Activated CD4-positive, alpha-beta T cell treated with anti-CD3 and anti-CD28 coated beads, Interleukin-2, amount 10 ng/mL, durations not matched to agents 24 days and 14 days (primary cell): ENCODE results near the gene PKD2L2. TPM values are rescaled to one million over a fixed set of nuclear protein-coding genes. Genes with fewer than 3 reads are reported as not detected.
A peak's percentile ranks its signal among the peaks of the same experiment; 100 is the strongest.
"Not testable (repeated sequence)": the region's sequence is repeated elsewhere in the genome, so short reads cannot be mapped to it uniquely, and the experiment has no call there.

Experiments
- DNase-seq: peaks from one replicate; pipeline ENCODE4 v3.0.0; 2022
- H3K27ac Mint-ChIP-seq: one replicate; pipeline ENCODE4 v1.8.0; 2022; ENCODE audit warnings: mild to moderate bottlenecking, mixed read lengths
- H3K27me3 Mint-ChIP-seq: one replicate; pipeline ENCODE4 v1.8.0; 2022; ENCODE audit warnings: mixed read lengths
- H3K36me3 Mint-ChIP-seq: one replicate; pipeline ENCODE4 v1.8.0; 2022; ENCODE audit warnings: low read depth, mild to moderate bottlenecking, mixed read lengths
- H3K4me1 Mint-ChIP-seq: one replicate; pipeline ENCODE4 v1.8.0; 2021; ENCODE audit warnings: mixed read lengths
- H3K4me3 Mint-ChIP-seq: one replicate; pipeline ENCODE4 v1.8.0; 2022; ENCODE audit warnings: mild to moderate bottlenecking, moderate library complexity, mixed read lengths
- H3K9me3 Mint-ChIP-seq: one replicate; pipeline ENCODE4 v1.8.0; 2021; ENCODE audit warnings: mixed read lengths
- intact Hi-C: fragments of 100-400 bp; cut with micrococcal nuclease; formaldehyde crosslinking; loops from one replicate; pipeline ENCODE4 v1.15.1; 2023
- total RNA-seq: library from RNA; stranded (reverse); gene quantifications from 2 replicates; pipeline ENCODE4 v1.2.3, GENCODE V29; 2022

The PKD2L2 gene
- not detected in 2 replicates for total RNA-seq

DNA sequence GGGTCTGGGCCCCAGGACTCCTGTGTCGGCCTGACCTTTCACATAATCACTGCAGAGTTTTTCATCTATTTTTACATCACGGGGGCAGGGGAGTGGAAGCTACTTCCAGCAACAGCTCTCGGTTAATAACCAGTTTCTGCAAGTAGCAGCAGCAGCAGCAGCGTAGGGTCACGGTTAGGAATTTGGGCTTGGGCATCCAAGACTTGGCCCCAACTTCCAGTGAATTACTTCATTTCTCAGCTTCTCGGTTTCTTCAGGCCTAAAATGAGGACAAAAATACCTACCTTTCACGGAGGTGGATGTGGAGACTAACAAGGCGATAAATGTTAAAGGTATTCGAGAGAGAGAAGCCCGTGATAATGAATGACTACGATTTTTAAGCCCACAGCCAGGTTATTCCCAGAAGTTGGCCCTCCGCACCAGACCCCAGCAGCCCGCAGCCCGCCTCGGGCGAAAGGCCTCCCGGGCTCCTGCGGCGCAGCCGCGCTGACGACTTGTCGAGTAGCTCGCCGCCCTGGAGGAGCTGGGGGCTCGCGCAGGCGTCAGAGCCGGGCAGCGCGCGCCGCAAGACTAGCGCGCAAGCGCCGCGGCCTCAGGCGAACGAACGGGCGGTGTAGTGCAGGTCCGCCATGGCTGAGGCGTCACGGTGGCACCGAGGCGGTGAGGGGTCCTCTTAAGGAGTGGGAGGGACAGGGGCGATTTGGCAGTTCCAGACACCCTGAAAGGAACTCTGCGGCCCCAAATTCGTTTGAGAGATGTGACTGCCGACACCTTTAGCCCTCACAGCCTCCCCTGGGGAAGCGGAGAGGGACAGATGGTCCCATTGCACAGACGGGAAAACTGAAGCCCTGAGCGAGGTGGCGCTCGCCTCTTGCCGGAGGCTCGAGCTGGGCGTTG is at the start of gene PKD2L2:
Gene PKD2L2 (plus strand): TSS at position 595 of the 897 bp plus-strand sequence. CDS start 35 bp downstream, at position 630.
- intact Hi-C loops, result loop anchor here (2.0 to 5.0 kb wide), 3 partner anchors 108 to 144 kb away; partner anchors contain the start of genes FAM13B and HNRNPA0
- Mint-ChIP-seq H3K27ac (peak within 1 kb of the TSS; percentile 90), H3K36me3 (no peaks in the 10 kb centered on the region), H3K9me3 (peaks cover 5% of the 10 kb centered on the region), H3K4me3 (peak within 1 kb of the TSS; percentile 88), H3K27me3 (peaks cover 4% of the 10 kb centered on the region), H3K4me1 (peaks cover 15% of the 10 kb centered on the region)
- peak; percentile 94 for DNase-seq

DNA sequence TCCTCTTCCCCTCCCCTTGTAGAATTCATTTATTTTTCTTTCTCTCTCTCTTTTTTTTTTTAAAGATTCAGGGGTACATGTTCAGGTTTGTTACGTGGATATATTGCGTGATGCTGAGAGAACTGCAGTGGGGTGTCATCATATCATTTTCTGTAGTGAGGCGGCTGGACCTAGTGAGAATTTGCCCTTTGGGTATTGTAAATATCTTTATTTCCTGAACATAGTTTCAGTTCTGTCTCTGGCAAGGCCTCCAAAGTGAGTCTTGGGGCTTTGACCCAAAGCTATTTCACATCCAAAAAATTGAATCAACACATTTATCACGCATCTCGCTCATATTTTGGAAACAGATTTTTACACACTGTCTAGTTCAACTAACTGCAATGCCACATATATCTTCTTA is 47.0 kb upstream of the PKD2L2 start:
- Mint-ChIP-seq H3K27ac (no peak overlapping the region), H3K36me3 (no peaks in the 10 kb centered on the region), H3K27me3 (peaks cover 4% of the 10 kb centered on the region), H3K4me3 (no peak overlapping the region), H3K4me1 (no peaks in the 10 kb centered on the region), H3K9me3 (no peaks in the 10 kb centered on the region)
- intact Hi-C loops, result no loop called here
- DNase-seq, result no peak

DNA sequence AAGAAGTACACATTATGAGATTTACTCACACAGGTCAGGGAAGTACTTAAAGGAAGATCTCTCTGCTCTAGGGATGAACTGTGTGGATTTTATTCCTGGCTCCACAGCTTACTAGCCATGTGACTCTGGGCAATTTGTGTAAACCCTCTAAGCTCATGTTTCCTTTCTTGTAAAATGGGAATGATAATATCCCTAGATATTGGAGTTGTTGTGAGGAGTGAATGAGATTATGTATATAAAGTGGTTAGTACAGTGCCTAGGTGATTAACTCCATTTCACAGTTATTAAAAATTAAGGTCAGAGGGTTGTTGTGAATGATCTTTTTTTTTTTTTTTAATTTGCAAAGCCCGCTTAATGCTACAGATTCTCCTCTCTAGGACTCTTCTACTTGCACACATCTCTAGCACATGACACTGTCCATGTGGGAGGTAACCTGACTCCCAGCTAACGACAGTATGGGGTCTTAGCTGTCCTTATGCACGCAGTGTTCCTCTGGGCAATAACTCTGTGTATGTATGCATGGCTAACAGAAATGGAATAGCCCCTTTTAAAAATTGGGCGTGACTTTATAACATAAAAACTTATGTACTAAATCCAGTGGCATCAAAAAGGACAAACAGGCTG is 45.5 kb upstream of the PKD2L2 start:
- intact Hi-C loops, result no loop called here
- H3K4me3 Mint-ChIP-seq, result no peak overlapping the region
- no peaks in the 10 kb centered on the region for H3K36me3 Mint-ChIP-seq
- no peaks in the 10 kb centered on the region for H3K4me1 Mint-ChIP-seq
- H3K9me3 Mint-ChIP-seq, result no peaks in the 10 kb centered on the region
- peaks cover 4% of the 10 kb centered on the region for H3K27me3 Mint-ChIP-seq
- no peak overlapping the region for H3K27ac Mint-ChIP-seq
- DNase-seq, result no peak

DNA sequence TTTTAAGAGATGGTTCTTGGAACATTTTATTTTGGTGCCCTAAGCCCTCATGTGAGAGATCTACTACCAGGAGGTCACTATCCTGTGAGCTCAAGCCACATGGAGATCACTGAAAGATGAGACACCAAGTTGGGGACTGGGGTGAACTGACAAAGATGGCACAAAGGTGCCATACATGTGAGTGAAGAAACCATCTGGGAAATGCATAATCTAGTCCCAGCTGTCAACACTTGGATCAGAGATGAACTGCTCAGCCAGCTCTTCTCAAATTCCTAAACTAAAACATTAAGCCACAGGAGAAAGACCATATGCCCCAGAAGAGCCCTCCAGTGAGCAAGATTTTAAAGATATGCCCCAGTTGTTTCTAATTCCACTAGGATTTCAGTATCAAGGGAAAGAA is 43.8 kb upstream of the PKD2L2 start:
- H3K27ac Mint-ChIP-seq, result no peak overlapping the region
- H3K36me3 Mint-ChIP-seq, result no peaks in the 10 kb centered on the region
- no peak overlapping the region for H3K4me3 Mint-ChIP-seq
- H3K27me3 Mint-ChIP-seq, result peaks cover under 1% of the 10 kb centered on the region
- no peak for DNase-seq
- H3K4me1 Mint-ChIP-seq, result no peaks in the 10 kb centered on the region
- no peaks in the 10 kb centered on the region for H3K9me3 Mint-ChIP-seq
- intact Hi-C loops, result no loop called here

DNA sequence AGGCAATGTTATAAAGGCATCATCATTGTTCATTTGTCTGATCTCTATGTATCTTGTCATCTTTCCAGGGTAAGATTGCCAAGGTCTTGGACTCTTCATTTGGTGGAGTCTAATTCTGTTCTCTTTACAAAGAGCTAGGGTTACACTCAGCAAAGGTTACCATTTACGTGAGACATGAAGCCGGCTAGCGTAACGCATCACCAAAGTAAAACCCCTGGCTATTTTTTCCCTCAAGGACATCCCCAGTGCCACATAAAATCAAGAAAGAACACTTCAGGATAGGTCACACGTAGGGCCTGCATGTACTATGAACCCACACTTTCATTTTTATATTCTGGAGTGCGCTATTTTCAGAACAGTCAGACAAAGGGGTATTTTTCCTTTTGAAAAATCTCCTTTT is 41.6 kb upstream of the PKD2L2 start:
- Mint-ChIP-seq H3K27ac (no peak overlapping the region), H3K36me3 (no peaks in the 10 kb centered on the region), H3K27me3 (no peaks in the 10 kb centered on the region), H3K4me3 (no peak overlapping the region), H3K9me3 (no peaks in the 10 kb centered on the region), H3K4me1 (no peaks in the 10 kb centered on the region)
- intact Hi-C loops, result no loop called here
- DNase-seq, result no peak

DNA sequence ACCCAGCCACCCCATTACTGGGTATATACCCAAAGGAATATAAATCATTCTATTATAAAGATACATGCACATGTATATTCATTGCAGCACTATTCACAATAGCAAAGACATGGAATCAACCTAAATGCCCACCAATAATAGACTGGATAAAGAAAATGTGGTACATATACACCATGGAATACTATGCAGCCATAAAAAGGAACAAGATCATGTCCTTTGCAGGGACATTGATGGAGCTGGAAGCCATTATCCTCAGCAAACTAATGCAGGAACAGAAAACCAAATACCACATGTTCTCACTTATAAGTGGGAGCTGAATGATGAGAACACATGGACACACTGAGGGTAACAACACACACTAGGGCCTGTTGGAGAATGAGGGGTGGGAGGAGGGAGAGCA is 36.1 kb upstream of the PKD2L2 start:
- H3K36me3 Mint-ChIP-seq, intact Hi-C loops, DNase-seq, H3K4me1 Mint-ChIP-seq, H3K27me3 Mint-ChIP-seq, H3K9me3 Mint-ChIP-seq, H3K27ac Mint-ChIP-seq, H3K4me3 Mint-ChIP-seq: not testable (repeated sequence)

DNA sequence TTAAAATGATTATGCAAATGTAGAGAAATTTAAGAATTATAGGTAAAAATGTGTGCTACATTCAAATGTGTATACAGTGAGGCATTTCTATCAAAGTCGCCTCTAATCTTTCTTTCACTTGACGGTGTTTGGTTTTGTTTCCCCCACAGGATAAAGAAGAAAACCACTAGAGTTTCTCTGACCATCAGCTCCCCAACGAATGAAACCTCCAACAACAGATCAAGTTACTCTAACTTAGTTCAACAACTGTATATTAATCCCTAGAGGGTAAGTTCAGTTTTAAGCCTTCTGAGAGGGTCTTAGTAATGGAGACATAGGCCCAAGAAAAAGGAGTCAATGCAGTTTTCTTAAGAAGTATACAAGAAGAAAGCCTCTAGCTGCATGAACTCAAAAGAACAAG is 33.1 kb upstream of the PKD2L2 start:
- peaks cover 2% of the 10 kb centered on the region for H3K27me3 Mint-ChIP-seq

DNA sequence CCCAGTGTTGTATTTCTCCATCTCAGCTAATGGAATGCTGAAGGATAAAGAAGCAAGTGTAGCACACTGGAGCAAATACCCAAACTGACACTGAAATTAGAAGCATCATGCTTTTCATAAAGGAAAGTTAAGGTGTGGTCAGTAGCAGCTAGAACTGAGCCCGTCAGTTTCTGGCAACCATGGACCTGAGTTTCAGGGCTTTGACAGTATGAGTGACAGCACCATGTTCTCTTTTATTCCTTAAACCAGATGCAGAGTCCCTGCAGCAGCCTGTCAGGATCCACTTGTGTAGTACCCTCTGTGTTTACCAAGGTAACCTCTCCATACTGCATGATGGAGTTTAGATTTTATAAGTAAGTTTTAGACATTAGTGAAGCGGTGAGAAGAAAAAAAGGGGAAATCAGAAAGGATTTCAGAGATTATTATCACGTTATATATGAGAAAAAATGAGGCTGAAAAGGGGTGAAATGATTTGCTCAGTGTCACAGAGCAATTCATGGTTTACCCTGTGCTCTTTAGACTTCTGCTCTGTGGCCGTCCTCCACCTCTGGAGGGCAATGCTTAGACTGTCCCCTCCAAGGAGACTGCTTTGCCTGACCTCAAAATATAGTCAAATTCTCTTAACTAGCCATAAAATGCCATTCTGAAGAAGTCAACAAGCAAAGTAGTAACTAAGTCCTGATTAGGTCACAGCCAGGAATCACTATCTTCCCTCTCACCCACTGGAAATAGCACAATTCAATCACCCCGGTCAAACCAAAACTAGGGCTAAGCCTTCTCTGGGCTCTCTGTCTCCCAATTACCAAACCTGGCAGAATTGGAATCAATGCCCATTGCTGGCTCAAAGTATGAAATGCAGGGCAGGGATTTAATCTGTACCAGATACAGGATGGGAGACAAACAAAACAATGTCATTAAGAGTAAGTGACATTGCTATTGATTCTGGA is 32.1 kb upstream of the PKD2L2 start:
- Mint-ChIP-seq H3K27me3 (peaks cover 2% of the 10 kb centered on the region), H3K9me3 (no peaks in the 10 kb centered on the region), H3K27ac (no peak overlapping the region), H3K4me1 (peaks cover 8% of the 10 kb centered on the region), H3K4me3 (no peak overlapping the region), H3K36me3 (no peaks in the 10 kb centered on the region)
- no peak for DNase-seq
- intact Hi-C loops, result no loop called here

More for the DNA sequence above, 33.1 kb upstream of the PKD2L2 start:
- intact Hi-C loops, result no loop called here
- Mint-ChIP-seq H3K9me3 (no peaks in the 10 kb centered on the region), H3K4me1 (peaks cover 6% of the 10 kb centered on the region), H3K27ac (no peak overlapping the region), H3K36me3 (no peaks in the 10 kb centered on the region), H3K4me3 (no peak overlapping the region)
- DNase-seq, result no peak

DNA sequence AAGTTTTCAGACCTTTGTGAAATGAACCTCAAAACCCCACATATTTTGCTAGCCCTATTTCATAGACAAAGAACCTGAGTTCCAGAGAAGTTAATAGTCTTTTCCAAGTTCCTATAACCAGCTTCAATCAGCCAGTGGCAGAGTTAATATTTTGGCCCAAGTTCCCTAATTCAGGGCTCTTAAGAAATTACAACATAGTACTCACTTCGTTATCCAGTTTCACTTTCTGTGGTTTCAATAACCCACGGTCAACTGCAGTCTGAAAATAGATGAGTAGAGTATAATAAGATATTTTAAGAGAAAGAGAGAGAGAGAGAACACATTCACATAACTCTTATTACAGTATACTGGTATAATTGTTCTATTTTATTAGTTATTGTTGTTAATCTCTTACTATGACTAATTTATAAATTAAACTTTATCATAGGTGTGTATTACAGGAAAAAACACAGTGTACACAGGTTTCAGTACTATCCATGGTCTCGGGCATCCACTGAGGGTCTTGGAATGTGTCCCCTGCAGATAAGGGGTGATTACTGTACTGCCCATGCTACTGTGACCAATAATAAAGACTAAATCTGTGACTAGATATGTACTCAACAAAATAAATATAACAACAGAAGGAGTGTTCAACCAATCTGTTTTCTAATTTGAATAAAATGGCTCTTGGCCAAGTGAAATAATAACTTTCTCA is 30.9 kb upstream of the PKD2L2 start:
- DNase-seq, result no peak
- H3K4me3 Mint-ChIP-seq, result peak overlapping the region; percentile 74
- no peaks in the 10 kb centered on the region for H3K9me3 Mint-ChIP-seq
- no peaks in the 10 kb centered on the region for H3K36me3 Mint-ChIP-seq
- intact Hi-C loops, result no loop called here
- no peak overlapping the region for H3K27ac Mint-ChIP-seq
- peaks cover 2% of the 10 kb centered on the region for H3K27me3 Mint-ChIP-seq
- H3K4me1 Mint-ChIP-seq, result peaks cover 8% of the 10 kb centered on the region

DNA sequence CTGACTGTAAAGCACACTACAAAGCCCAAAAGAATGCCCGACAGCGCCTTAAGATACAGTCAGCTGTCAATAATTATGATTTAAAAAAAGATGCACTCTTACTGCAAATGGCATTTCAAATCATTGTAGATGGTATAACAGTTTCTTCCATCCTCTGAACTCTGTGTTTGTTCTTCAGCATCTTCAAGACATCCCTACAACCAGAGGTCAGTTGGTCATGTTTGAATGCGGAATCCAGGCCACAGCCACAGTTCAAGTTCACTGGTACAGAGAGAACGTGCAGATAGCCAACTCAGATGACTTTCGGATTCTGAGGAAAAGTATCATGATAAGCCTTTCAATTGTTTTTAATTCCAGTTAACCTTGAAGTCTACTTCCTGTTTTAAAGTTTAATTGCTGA is 30.3 kb upstream of the PKD2L2 start:
- no peak overlapping the region for H3K27ac Mint-ChIP-seq
- no peak for DNase-seq
- peaks cover 2% of the 10 kb centered on the region for H3K27me3 Mint-ChIP-seq
- peaks cover 8% of the 10 kb centered on the region for H3K4me1 Mint-ChIP-seq
- H3K4me3 Mint-ChIP-seq, result no peak overlapping the region
- intact Hi-C loops, result no loop called here
- H3K9me3 Mint-ChIP-seq, result no peaks in the 10 kb centered on the region
- no peaks in the 10 kb centered on the region for H3K36me3 Mint-ChIP-seq

DNA sequence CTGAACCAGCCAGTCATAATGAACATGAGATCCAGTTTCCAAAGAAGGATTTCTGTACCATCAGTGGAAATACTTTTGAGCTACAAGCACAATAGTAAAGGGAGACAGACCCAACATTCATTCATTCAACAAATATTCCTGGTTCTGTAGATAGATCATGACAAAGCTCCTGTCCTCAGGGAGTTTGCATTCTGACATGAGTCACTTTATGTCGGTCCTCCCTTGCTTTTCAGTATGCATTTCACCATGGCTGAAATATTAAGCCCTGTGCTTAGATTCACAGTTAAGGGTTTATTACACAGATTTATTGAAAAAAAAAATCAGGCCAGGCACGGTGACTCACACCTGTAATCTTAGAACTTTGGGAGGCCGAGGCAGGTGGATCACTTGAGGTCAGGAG is 27.0 kb upstream of the PKD2L2 start:
- no peak overlapping the region for H3K4me3 Mint-ChIP-seq
- intact Hi-C loops, result no loop called here
- H3K27me3 Mint-ChIP-seq, result peaks cover 4% of the 10 kb centered on the region
- H3K4me1 Mint-ChIP-seq, result peaks cover 8% of the 10 kb centered on the region
- H3K9me3 Mint-ChIP-seq, result no peaks in the 10 kb centered on the region
- H3K27ac Mint-ChIP-seq, result no peak overlapping the region
- no peaks in the 10 kb centered on the region for H3K36me3 Mint-ChIP-seq
- DNase-seq, result no peak

DNA sequence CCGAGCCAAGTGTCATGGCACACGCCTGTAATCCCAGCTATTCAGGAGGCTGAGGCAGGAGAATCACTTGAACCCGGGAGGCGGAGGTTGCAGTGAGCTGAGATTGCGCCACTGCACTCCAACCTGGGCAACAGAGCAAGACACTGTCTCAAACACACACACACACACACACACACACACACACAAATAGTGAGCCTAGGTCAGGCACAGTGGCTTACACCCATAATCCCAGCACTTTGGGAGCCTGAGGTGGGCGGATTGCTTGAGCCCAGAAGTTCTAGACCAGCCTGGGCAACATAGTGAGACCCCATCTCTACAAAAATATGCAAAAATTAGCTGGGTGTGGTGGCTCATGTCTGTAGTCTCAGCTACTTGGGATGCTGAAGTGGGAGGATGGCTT is 25.6 kb upstream of the PKD2L2 start:
- H3K36me3 Mint-ChIP-seq, H3K27ac Mint-ChIP-seq, H3K4me3 Mint-ChIP-seq, DNase-seq, H3K27me3 Mint-ChIP-seq, H3K9me3 Mint-ChIP-seq, H3K4me1 Mint-ChIP-seq, intact Hi-C loops: not testable (repeated sequence)
